Renal pelvis (tissue), 4 donors: ENCODE data around the gene METTL6. TPM values are rescaled to one million over a fixed set of nuclear protein-coding genes. Genes with fewer than 3 reads are reported as not detected.
"Not testable (repeated sequence)": the region's sequence is repeated elsewhere in the genome, so short reads cannot be mapped to it uniquely, and the experiment has no call there.

Experiments
- DNase-seq: peaks from one replicate; pipeline ENCODE4 v3.0.0-alpha.2; 2013
- polyA plus RNA-seq, 3 donors: library from polyadenylated mRNA; unstranded; fragments of 120-200 nt; gene quantifications; one replicate each; pipeline ENCODE4 v1.2.1, GENCODE V29; 2013; ENCODE audit not compliant: insufficient read length in 3 of 3

Gene METTL6
- polyA plus RNA-seq, 3 donors = 23.9 to 30.2 (median 29.5) TPM

GRCh38 chr3:15375461-15376000 is 51.8 kb downstream of the METTL6 start:
- DNase-seq = no peak

- DNase-seq = no peak
Observed at GRCh38 chr3:15372918-15373317, 54.4 kb downstream of the METTL6 start.

GRCh38 chr3:15368561-15369135 is 58.7 kb downstream of the METTL6 start:
- no peak for DNase-seq

- no peak for DNase-seq
Observed at GRCh38 chr3:15367059-15367458, 60.3 kb downstream of the METTL6 start.

- DNase-seq = not testable (repeated sequence)
Observed at GRCh38 chr3:15364078-15364477, 63.3 kb downstream of the METTL6 start.

- DNase-seq = no peak
Observed at GRCh38 chr3:15361494-15362214, 65.7 kb downstream of the METTL6 start.

- DNase-seq = no peak
Observed at GRCh38 chr3:15360788-15361493, 66.4 kb downstream of the METTL6 start.

Other genes with a start within 250 kb of the METTL6 start
- gene CAPN7, start 221.3 kb downstream of the METTL6 start, polyA plus RNA-seq = 10 to 100 TPM; 38.4 to 49.9 (median 48.3) TPM
- 10 to 100 TPM; 51.1 to 52.8 (median 52.3) TPM for gene SH3BP5, start 95.0 kb downstream of the METTL6 start, polyA plus RNA-seq
- 10 to 100 TPM; 14.5 to 23.7 (median 22.5) TPM for gene EAF1, start 54 bp upstream of the METTL6 start, polyA plus RNA-seq
- 10 to 100 TPM in 2 of 3 donors, 1 to 10 TPM in 1; 4.0 to 11.0 (median 10.1) TPM for gene COLQ, start 94.2 kb upstream of the METTL6 start, polyA plus RNA-seq
- 10 to 100 TPM; 19.4 to 25.9 (median 25.0) TPM for gene HACL1, start 174.0 kb upstream of the METTL6 start, polyA plus RNA-seq
- gene BTD, start 174.2 kb upstream of the METTL6 start, polyA plus RNA-seq = 10 to 100 TPM; 22.9 to 23.7 (median 23.5) TPM